DOHH2 (cell line): Measurements from ENCODE around the gene CARMIL3.

Source experiments
- CTCF ChIP-seq: fragments of 200-600 bp; sonication (generic); IDR thresholded peaks from one replicate; pipeline ENCODE4 v1.5.1; 2014; ENCODE audit warnings: antibody characterized with exemption, mild to moderate bottlenecking, low read depth, low read length; ENCODE audit not compliant: poor library complexity, severe bottlenecking
- EZH2phosphoT487 ChIP-seq: fragments of 200-600 bp; sonication (generic); IDR thresholded peaks from 2 replicates; pipeline ENCODE4 v1.6.1; 2017; ENCODE audit warnings: borderline replicate concordance, mild to moderate bottlenecking, antibody characterized with exemption, low read length, moderate library complexity, mixed read lengths

GRCh38 chr14:24057271-24057670, 5.5 kb downstream of the CARMIL3 start:
- no peak for TF ChIP-seq CTCF
- no peak for TF ChIP-seq EZH2phosphoT487
